Endothelial cell of umbilical vein (primary cell): ENCODE data around the gene TRAF1. TPM values are rescaled to one million over a fixed set of nuclear protein-coding genes. Genes with fewer than 3 reads are reported as not detected.

Experiments used
- BruUV-seq: library from RNA; stranded (reverse); fragments of 400-500 nt; replicated peaks from 2 replicates; lab custom pipeline; 2021; lab: Mats Ljungman, UMichigan
- CTCF ChIA-PET: fragments of 300-600, 350-600 bp; sonication (Branson Sonifier 250); formaldehyde crosslinking; loops from one replicate; lab custom pipeline; 2021; ENCODE audit warnings: antibody characterized with exemption, inconsistent platforms; lab: Charles Lee
- POLR2A ChIA-PET: fragments of 300-600, 350-600 bp; sonication (Branson Sonifier 250); formaldehyde crosslinking; loops from one replicate; lab custom pipeline; 2021; ENCODE audit warnings: antibody characterized with exemption, inconsistent platforms; lab: Charles Lee
- DNase-seq: peaks from one replicate; pipeline ENCODE4 v3.0.0-alpha.2; 2011; ENCODE audit warnings: low read depth, low spot score
- FAIRE-seq: peaks from 2 replicates; lab custom pipeline; 2011; peaks lifted over from hg19 to GRCh38; lab: Jason Lieb, UNC
- H2AFZ ChIP-seq: 2 replicates; pipeline ENCODE4 v1.6.0; 2012; ENCODE audit warnings: low read depth, low read length, control low read depth, inconsistent platforms
- H3K27ac ChIP-seq: 2 replicates; pipeline ENCODE4 v1.5.1; 2011; ENCODE audit warnings: low read depth, mild to moderate bottlenecking, control low read depth, low read length, moderate library complexity; ENCODE audit not compliant: insufficient read depth
- H3K27me3 ChIP-seq, 2 experiments: 2 replicates each; pipeline versions ENCODE4 v1.6.0 to v1.6.1; 2011; ENCODE audit warnings: low read length in 2 of 2, mixed read lengths in 1 of 2; ENCODE audit not compliant: control insufficient read depth in 2 of 2, insufficient read depth in 2 of 2
- H3K36me3 ChIP-seq, 2 experiments: 2 replicates in 1 of 2; 3 replicates in 1 of 2; pipeline ENCODE4 v1.5.1; 2011; ENCODE audit warnings: low read length in 2 of 2, mild to moderate bottlenecking in 1 of 2, moderate library complexity in 1 of 2; ENCODE audit not compliant: control insufficient read depth in 2 of 2, insufficient read depth in 2 of 2; ENCODE audit errors: extremely low read depth in 1 of 2
- H3K4me1 ChIP-seq: 3 replicates; pipeline ENCODE4 v1.5.1; 2011; ENCODE audit warnings: mild to moderate bottlenecking, low read length; ENCODE audit not compliant: control insufficient read depth, insufficient read depth; ENCODE audit errors: extremely low read depth
- H3K4me2 ChIP-seq: 2 replicates; pipeline ENCODE4 v1.6.1; 2011; ENCODE audit warnings: low read length, control low read depth, mixed read lengths; ENCODE audit not compliant: insufficient read depth
- H3K4me3 ChIP-seq, 3 experiments: fragments of 200-600 bp in 1 of 3; sonication (generic), shearing (Covaris generic) in 1 of 3; replicated peaks in 1 of 3; 2 replicates each; pipeline ENCODE4 v1.5.1; 2011 to 2016; ENCODE audit warnings: control low read depth in 3 of 3, low read length in 3 of 3, mild to moderate bottlenecking in 2 of 3, inconsistent platforms in 1 of 3, low read depth in 1 of 3, moderate library complexity in 1 of 3; ENCODE audit not compliant: insufficient read depth in 1 of 3
- H3K79me2 ChIP-seq: 2 replicates; pipeline ENCODE4 v1.6.0; 2012; ENCODE audit warnings: low read length, inconsistent platforms; ENCODE audit not compliant: control insufficient read depth, insufficient read depth
- H3K9ac ChIP-seq: replicated peaks from 2 replicates; pipeline ENCODE3; 2011; ENCODE audit warnings: low read length, control low read depth; ENCODE audit not compliant: insufficient read depth; ENCODE audit errors: extremely low read depth
- H3K9me1 ChIP-seq: replicated peaks from 3 replicates; pipeline ENCODE4 v1.6.0; 2011; ENCODE audit warnings: mild to moderate bottlenecking, low read length; ENCODE audit not compliant: control insufficient read depth, insufficient read depth; ENCODE audit errors: extremely low read depth
- H3K9me3 ChIP-seq: replicated peaks from 2 replicates; pipeline ENCODE4 v1.5.1; 2012; ENCODE audit warnings: low read length, inconsistent platforms; ENCODE audit not compliant: control insufficient read depth, insufficient read depth
- H4K20me1 ChIP-seq: replicated peaks from 2 replicates; pipeline ENCODE3; 2011; ENCODE audit warnings: mild to moderate bottlenecking, low read length; ENCODE audit not compliant: control insufficient read depth, insufficient read depth; ENCODE audit errors: extremely low read depth
- FOS ChIP-seq: IDR thresholded peaks from 2 replicates; pipeline ENCODE4 v1.6.1; 2011; ENCODE audit warnings: mild to moderate bottlenecking, low read length, moderate library complexity, borderline replicate concordance; ENCODE audit not compliant: insufficient read depth
- JUN ChIP-seq: IDR thresholded peaks from 2 replicates; pipeline ENCODE4 v1.6.1; 2011; ENCODE audit warnings: borderline replicate concordance, low read depth; ENCODE audit not compliant: insufficient read length, insufficient read depth
- MAX ChIP-seq: IDR thresholded peaks from 2 replicates; pipeline ENCODE4 v1.6.1; 2011; ENCODE audit not compliant: insufficient read depth, insufficient read length
- MYC ChIP-seq: IDR thresholded peaks from one replicate; pipeline ENCODE4 v1.6.1; 2011; ENCODE audit warnings: mild to moderate bottlenecking, low read depth, low read length
- POLR2A ChIP-seq: IDR thresholded peaks from 2 replicates; pipeline ENCODE4 v1.6.1; 2012; ENCODE audit warnings: low read depth, mild to moderate bottlenecking, control low read depth, low read length
- POLR2AphosphoS5 ChIP-seq: IDR thresholded peaks from 2 replicates; pipeline ENCODE4 v1.6.1; 2012; ENCODE audit warnings: low read depth, mild to moderate bottlenecking, control low read depth, low read length, moderate library complexity; ENCODE audit not compliant: insufficient read depth
- dilution Hi-C: fragments of 300-500 bp; cut with MboI; formaldehyde crosslinking; loops from one replicate; pipeline ENCODE4 v1.15.0; 2019; ENCODE audit warnings: low sequenced_read_pairs; ENCODE audit not compliant: extremely low pct_ligation_motif_present
- intact Hi-C: fragments of 100-400 bp; cut with micrococcal nuclease; formaldehyde crosslinking; loops from one replicate; pipeline ENCODE4 v1.10.0; 2022
- polyA plus RNA-seq, 4 experiments: library from polyadenylated mRNA; depleted of rRNA in 3 of 4; stranded (reverse) in 3 of 4; unstranded in 1 of 4; fragments of >200 nt; gene quantifications; 2 replicates each; pipeline versions ENCODE4 v1.2.1 to v1.2.3, GENCODE V29; 2011 to 2012; ENCODE audit warnings: missing spikeins in 1 of 4
- total RNA-seq: library from RNA; stranded (reverse); gene quantifications from 2 replicates; pipeline ENCODE4 v1.2.3, GENCODE V29; 2021

TRAF1 gene
- total and polyA plus RNA-seq, 2 donors (not counting 3 experiments of a cell fraction or from before 2014, with no cell fraction given): 2.0 to 2.6 TPM

DNA sequence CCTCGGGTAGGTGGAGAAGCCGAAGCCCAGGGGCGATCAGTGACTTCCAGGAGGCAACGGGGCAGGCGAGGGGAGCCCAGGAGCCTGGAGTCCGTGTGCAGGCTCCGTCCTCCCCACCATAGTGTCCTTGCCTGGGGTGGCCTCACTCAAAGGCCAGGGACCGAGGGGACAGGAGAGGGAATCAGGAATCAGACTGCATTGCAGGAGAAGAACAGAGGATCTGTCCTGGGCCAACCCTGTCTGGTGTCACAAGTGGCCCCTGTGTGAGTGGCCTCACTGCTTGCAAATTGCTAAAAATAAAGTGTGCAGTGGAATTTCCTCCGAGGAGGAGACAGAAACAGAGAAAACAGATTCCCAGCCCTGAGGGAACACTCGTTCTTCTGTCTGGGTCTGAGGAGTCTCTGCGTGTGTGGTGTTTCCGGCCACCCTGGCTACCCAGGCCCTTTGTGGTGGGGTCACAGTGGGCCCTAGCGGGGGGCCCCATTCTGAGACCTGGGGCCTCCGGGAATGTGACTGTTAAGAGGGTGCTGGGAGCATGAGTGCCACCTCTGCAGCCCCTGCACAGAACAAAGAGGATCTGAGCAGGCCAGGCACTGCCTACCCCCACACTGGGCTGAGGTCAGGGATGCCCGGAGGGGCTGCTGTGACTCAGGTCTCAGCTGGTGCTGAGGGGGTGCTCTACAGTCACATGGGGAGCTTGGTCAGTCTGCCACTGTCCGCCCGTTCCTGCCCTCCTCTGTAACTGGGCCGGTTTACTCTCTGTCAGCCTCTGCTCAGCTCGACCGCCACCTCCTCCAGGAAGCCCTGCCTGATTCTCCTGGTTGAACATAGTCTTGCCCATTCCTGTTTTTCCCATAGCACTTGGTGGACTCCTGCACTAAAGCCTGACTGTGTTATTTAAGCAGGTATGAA is 7.4 kb downstream of the TRAF1 start:
- H3K4me1 ChIP-seq: no peaks in the 10 kb centered on the region
- CTCF ChIA-PET: interaction anchor here (0.8 to 1.6 kb wide), 3 partner anchors 12 to 18 kb away, joined by 3 to 6 read pairs (median 4); no protein-coding TSS in a partner anchor
- no peak for DNase-seq

More for the DNA sequence above, 7.4 kb downstream of the TRAF1 start:
- no peak for TF ChIP-seq MYC
- TF ChIP-seq MAX: no peak
- TF ChIP-seq POLR2A: no peak
- TF ChIP-seq POLR2AphosphoS5: no peak
- TF ChIP-seq FOS: no peak
- no peak for TF ChIP-seq JUN
- Histone ChIP-seq H3K9me1 (no peaks in the 10 kb centered on the region), H3K4me2 (no peak overlapping the region), H3K4me3 (no peak overlapping the region), H3K27me3 (no peaks in the 10 kb centered on the region), H3K36me3 (no peaks in the 10 kb centered on the region), H3K27ac (no peak overlapping the region), H3K79me2 (no peaks in the 10 kb centered on the region), H3K9ac (no peak overlapping the region), H4K20me1 (no peaks in the 10 kb centered on the region), H3K9me3 (no peaks in the 10 kb centered on the region), H2AFZ (no peak overlapping the region)
- dilution Hi-C loops (no loop called here), intact Hi-C loops (no loop called here)
- POLR2A ChIA-PET: no interaction called here
- BruUV-seq: no TSS peak
- FAIRE-seq: no peak
